ENCODE measurements around the gene TNFAIP8L2.

The TNFAIP8L2 gene
- total RNA-seq = 6.5 to 44.4 (median 33.4) reads per million in 17 experiments

DNA sequence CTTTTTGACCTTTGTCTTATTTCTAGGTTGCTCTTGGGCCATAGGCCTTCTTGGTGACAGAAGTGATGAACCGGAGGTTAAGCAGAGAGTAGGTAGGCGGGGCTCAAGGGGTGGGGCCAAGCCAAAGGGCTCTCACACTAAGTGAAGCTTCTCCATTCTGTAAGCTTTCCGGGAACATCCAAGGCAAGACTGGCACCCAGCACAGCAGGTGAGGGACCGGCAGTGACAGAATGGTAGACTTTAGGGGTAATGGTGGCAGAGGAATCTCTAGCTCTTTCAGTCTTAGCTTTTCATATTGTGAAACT lies at the start of gene TNFAIP8L2:
TNFAIP8L2 (plus strand) TSS at position 135 of the 305 bp plus-strand sequence. CDS start 2,049 bp downstream, outside the sequence.
- DNase-seq = peak; percentile 76 to 91 (median 88)

DNA sequence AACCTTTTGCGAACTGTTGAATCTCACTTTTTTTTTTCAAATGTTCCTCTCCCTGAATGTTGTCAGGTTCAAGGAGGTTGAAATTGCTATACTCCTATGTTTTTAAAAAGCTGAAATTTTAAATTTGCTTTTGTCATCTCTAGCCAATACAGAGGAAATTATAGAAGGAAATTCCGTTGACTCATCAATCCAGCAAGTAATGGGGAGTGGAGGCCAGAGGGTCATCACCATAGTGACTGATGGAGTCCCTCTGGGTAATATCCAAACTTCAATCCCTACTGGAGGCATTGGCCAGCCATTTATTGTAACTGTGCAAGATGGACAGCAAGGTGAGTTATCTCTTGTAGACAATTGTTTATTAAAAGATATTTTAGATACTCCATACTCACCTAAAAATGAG lies 49.6 kb upstream of the TNFAIP8L2 start:
- DNase-seq = no peak

DNA sequence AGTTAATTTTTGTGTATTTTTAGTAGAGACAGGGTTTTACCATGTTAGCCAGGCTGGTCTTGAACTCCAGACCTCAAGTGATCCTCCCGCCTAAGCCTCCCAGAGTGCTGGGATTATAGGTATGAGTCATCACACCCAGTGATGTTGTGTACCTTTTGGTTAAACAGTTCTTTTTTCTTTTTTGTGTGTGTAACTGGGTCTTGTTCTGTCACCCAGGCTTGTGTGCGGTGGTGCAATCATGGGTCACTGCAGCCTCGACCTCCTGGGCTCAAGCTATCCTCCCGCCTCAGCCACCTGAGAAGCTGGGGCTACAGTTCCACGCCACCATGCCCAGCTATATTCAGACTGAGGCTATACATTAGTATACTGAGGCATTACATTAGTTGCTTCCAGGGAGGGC lies 48.1 kb upstream of the TNFAIP8L2 start:
- DNase-seq = no peak

- no peak for DNase-seq
Measured at GRCh38 chr1:151113877-151114276, 42.6 kb upstream of the TNFAIP8L2 start.

DNA sequence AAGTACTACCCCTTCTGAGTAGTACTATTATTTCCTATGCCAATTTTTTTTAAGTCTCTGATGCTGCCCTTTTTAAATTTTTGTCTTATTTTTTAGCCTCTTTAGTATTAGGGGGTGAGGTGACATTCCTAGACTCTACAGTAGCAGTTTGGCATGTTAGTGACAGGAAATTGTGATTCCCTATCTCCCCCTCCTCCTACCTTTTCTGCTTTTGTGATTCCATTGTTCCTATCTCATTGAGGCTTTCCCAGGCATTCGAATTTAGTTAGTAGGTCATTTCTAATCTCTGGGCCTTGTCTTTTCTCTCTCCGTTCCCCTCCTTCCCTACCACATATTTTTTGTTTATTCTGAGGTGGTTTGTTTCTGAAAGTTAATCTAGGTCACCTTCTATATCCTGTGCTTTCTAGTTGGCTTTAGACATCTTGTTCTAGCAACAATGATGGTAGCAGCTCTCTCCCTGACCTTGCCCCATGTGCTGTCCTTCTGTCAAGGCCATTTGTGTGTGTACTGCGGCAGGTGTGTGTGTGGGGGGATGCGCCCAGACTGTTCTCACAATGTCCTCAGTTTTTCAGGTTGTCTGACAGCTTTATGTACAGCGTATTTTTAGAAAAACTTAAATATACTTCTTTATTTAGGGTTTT lies 31.6 kb upstream of the TNFAIP8L2 start:
- no peak for DNase-seq

DNA sequence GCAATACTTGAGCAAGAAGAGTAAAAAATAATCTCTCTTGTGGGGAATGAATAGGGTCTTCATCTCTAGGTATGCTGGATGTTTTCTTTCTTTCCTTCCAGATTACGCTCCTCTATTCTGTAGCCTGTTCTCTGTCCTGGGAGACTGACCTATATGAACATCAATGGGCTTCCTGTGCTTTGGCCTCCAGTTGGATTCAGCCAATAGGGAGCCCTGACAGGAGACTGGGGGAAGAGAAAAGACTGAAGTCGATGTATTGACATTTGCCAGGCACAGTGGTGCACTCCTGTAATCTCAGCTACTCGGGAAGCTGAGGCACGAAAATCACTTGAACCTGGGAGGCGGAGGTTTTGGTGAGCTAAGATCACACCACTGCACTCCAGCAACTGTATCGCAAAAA lies 27.6 kb upstream of the TNFAIP8L2 start:
- DNase-seq = no peak

- DNase-seq = peak; percentile 70 to 79 (median 76)
Measured at GRCh38 chr1:151130987-151131586, 25.4 kb upstream of the TNFAIP8L2 start.

DNA sequence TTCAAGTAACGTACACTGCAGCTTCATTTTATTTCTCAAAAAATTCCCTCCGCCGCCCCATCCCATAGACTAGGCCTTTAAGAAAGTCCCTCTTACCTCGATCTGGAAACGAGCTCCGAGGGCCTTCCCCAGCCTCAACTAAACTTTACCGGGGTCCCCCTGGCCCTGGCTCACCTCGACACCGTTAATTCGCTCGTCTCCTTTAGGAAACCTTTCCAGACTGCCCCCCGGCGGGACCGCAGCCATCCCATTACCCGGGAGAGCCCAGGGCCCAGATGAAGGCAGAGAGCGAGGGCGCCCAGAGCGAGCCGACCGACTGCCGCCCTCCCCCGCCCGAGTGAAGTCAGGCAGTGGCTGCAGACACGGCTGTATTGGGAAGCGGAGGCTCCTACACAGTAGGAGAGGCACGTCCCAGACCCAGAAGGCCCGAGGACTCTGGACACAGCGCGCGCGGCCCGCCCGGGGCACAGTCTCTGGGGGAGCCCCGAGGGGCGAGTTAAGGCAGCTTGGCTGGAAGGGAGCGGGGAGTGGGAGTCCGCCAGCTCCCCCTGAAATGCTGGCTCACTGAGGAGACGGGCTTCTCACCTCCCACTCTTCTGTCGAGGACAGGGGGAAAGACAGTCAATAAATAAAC lies 24.6 kb upstream of the TNFAIP8L2 start:
- DNase-seq = no peak

DNA sequence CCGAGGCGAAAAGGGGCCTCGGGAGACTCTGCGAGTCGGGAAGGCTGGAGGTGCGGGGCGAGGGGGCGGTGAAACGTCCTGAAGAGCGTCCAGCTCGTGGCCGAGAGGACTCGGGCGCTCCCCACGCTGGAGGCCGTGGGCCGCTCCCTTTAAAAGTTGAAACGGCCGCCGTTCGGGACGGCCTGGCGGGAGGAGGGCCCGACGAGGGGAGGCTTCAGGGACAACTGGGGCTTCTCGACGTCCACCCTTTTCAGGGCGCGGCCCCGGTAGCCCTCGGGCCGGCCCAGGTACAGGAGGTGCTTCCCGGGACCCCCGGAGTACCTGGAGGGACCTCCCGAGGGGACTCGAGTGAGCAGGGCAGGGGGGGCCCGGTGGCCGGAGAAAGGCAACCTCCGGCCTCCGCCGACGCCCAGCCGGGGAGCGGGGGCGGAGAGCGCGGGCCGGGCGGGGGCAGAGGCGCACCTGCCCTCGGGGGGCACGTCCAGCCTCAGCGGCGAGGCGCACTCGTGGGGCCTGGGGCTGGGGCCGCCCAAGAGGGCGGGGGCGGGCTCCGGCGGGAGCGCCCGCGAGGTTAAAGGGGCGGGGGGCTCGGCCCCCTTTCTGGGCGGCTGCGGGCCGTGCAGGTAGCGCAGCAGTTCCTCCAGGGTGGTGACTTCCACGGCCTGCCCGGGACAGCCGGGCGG lies 24.0 kb upstream of the TNFAIP8L2 start:
- no peak for DNase-seq

GRCh38 chr1:151133018-151133806 lies 23.2 kb upstream of the TNFAIP8L2 start:
- no peak for DNase-seq

DNA sequence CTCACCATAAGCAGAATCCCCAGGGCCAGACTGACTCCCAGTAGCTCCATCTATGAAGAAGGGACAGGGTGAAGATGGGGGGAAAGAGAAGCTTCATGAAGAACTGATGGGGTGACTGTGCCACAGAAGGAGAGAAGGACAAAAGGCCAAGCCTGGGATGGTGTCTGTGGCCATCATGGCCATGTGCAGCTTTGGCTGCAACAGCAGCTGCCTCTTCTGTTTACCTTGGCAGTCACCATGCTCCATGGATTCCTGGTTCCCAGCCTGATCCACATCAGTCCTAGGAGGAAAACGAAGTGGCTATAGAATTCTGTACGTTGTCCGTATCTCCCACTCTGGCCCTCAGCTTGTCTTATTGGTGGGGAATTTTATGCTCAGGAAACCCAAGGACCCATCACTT lies 22.1 kb upstream of the TNFAIP8L2 start:
- no peak for DNase-seq

DNA sequence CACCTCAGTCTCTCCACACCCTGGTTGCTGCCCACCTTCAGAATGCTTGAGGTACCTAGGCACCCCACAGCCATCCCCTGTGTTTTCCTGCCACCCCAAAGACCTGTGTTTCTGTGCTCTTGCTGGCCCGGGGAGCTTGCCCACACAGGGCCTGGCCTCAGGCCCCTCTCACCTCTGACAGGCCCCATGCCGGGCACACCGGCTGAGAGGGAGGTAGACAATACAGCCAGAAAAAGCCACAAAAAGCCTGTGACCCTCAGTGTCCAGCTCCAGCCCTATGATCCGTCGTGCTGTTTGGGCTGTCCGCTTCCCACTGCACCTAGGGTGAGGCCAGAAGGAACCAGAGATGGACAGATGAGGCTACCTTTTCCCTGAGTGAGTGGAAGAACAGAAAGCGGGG lies 21.5 kb upstream of the TNFAIP8L2 start:
- no peak for DNase-seq

- no peak for DNase-seq
Measured at GRCh38 chr1:151135433-151136385, 20.7 kb upstream of the TNFAIP8L2 start.

GRCh38 chr1:151137789-151138188 lies 18.7 kb upstream of the TNFAIP8L2 start:
- DNase-seq = no peak

- DNase-seq = no peak
Measured at GRCh38 chr1:151142411-151143056, 13.9 kb upstream of the TNFAIP8L2 start.

- no peak for DNase-seq
Measured at GRCh38 chr1:151143057-151143435, 13.4 kb upstream of the TNFAIP8L2 start.

DNA sequence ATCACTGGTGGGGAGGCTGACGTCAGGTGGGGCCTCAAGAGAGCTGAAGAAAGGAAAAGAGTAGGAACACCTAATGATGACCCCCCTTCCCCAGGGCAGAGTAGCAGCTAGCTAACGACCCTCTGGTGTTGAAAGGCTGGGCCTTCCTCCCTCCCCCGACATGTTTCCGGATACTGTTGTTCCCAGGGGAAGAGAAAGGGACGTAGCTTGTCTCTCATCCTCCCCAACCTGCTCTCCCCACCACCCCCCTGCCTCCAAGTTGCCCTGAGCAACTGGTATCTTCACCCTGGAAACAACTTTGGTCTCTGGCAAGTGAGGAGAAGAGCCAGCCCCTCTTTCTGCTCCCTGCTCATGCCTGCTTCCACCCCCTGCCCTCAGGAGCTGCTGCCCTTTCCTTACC lies 12.5 kb upstream of the TNFAIP8L2 start:
- DNase-seq = no peak

- DNase-seq = no peak
Measured at GRCh38 chr1:151144474-151145303, 11.8 kb upstream of the TNFAIP8L2 start.

- peak; percentile 13 to 45 (median 34) for DNase-seq
Measured at GRCh38 chr1:151145304-151146071, 11.0 kb upstream of the TNFAIP8L2 start.

Data from suppressor macrophage (primary cell).